Mesendoderm (in vitro differentiated cells): ENCODE data around the gene GADD45B.
A peak's percentile ranks its signal among the peaks of the same experiment; 100 is the strongest.

Experiments used
- DNase-seq: peaks from one replicate; pipeline ENCODE4 v3.0.0; 2013
- H2AK5ac ChIP-seq: 2 replicates; pipeline ENCODE4 v1.6.1; 2013; ENCODE audit warnings: low read length, inconsistent platforms
- H2BK120ac ChIP-seq: 2 replicates; pipeline ENCODE4 v1.6.1; 2013; ENCODE audit warnings: low read depth, mild to moderate bottlenecking, low read length, moderate library complexity, mixed read lengths
- H2BK15ac ChIP-seq: replicated peaks from 2 replicates; pipeline ENCODE4 v1.6.1; 2013; ENCODE audit warnings: low read depth, mild to moderate bottlenecking, moderate library complexity
- H2BK5ac ChIP-seq: 2 replicates; pipeline ENCODE4 v1.6.1; 2013; ENCODE audit warnings: low read length, inconsistent platforms
- H3K18ac ChIP-seq: 2 replicates; pipeline ENCODE4 v1.6.1; 2013; ENCODE audit warnings: mild to moderate bottlenecking, low read length, mixed read lengths
- H3K23ac ChIP-seq: one replicate; pipeline ENCODE4 v1.6.1; 2013; ENCODE audit warnings: low read length
- H3K27ac ChIP-seq: 2 replicates; pipeline ENCODE4 v1.5.1; 2013; ENCODE audit warnings: low read depth, mild to moderate bottlenecking, inconsistent platforms, low read length, moderate library complexity
- H3K27me3 ChIP-seq: 2 replicates; pipeline ENCODE4 v1.6.1; 2013; ENCODE audit warnings: low read length, control low read depth, mild to moderate bottlenecking, inconsistent platforms; ENCODE audit not compliant: insufficient read depth, poor library complexity
- H3K36me3 ChIP-seq: 2 replicates; pipeline ENCODE4 v1.6.1; 2013; ENCODE audit warnings: low read length, inconsistent platforms; ENCODE audit not compliant: control insufficient read depth, insufficient read depth
- H3K4ac ChIP-seq: one replicate; pipeline ENCODE4 v1.6.1; 2013; ENCODE audit warnings: low read depth, mild to moderate bottlenecking, low read length, moderate library complexity
- H3K4me1 ChIP-seq: 2 replicates; pipeline ENCODE4 v1.6.1; 2013; ENCODE audit warnings: low read depth, low read length, inconsistent platforms; ENCODE audit not compliant: control insufficient read depth
- H3K4me2 ChIP-seq: 2 replicates; pipeline ENCODE4 v1.6.1; 2013; ENCODE audit warnings: low read length
- H3K4me3 ChIP-seq: 2 replicates; pipeline ENCODE4 v1.5.1; 2013; ENCODE audit warnings: mild to moderate bottlenecking, low read length
- H3K56ac ChIP-seq: one replicate; pipeline ENCODE4 v1.6.1; 2013; ENCODE audit warnings: low read length
- H3K79me1 ChIP-seq: 2 replicates; pipeline ENCODE4 v1.6.1; 2013; ENCODE audit warnings: low read length, inconsistent platforms
- H3K79me2 ChIP-seq: 2 replicates; pipeline ENCODE4 v1.6.1; 2013; ENCODE audit warnings: mild to moderate bottlenecking, low read length; ENCODE audit not compliant: control insufficient read depth, insufficient read depth
- H3K9ac ChIP-seq: 2 replicates; pipeline ENCODE4 v1.6.1; 2013; ENCODE audit warnings: low read length, inconsistent platforms
- H4K5ac ChIP-seq: one replicate; pipeline ENCODE4 v1.6.1; 2013; ENCODE audit warnings: low read length
- H4K8ac ChIP-seq: one replicate; pipeline ENCODE4 v1.6.1; 2013; ENCODE audit warnings: low read depth, mild to moderate bottlenecking, control low read depth, low read length, moderate library complexity
- WGBS: extraction: QIAGEN DNeasy Blood & Tissue Kit; methylation state at CpG from one replicate; pipeline ENCODE4 v1.1.7; 2013; ENCODE audit warnings: low lambda C conversion rate, missing lambda C conversion rate; ENCODE audit not compliant: insufficient coverage; ENCODE audit errors: extremely low coverage; 5-methylcytosine and 5-hydroxymethylcytosine counted together

GADD45B gene

GRCh38 chr19:2484178-2484937 lies 8.4 kb downstream of the GADD45B start:
- H2BK5ac ChIP-seq = no peak overlapping the region
- no peak overlapping the region for H3K9ac ChIP-seq
- H3K79me2 ChIP-seq = no peaks in the 10 kb centered on the region
- H3K23ac ChIP-seq = no peak overlapping the region
- no peak overlapping the region for H4K5ac ChIP-seq
- no peak overlapping the region for H4K8ac ChIP-seq
- peaks cover 2% of the 10 kb centered on the region for H3K4me1 ChIP-seq
- H3K27ac ChIP-seq = no peak overlapping the region
- H2BK120ac ChIP-seq = no peak overlapping the region
- H3K36me3 ChIP-seq = no peaks in the 10 kb centered on the region
- no peaks in the 10 kb centered on the region for H3K79me1 ChIP-seq
- H3K4ac ChIP-seq = no peak overlapping the region
- no peak overlapping the region for H3K4me3 ChIP-seq
- no peak for DNase-seq
- no peaks in the 10 kb centered on the region for H3K27me3 ChIP-seq
- H3K4me2 ChIP-seq = no peak overlapping the region
- H2BK15ac ChIP-seq = no peak overlapping the region
- H3K56ac ChIP-seq = no peak overlapping the region
- H2AK5ac ChIP-seq = no peak overlapping the region
- no CpG with 5 or more reads among the region's 13 CpGs for WGBS
- H3K18ac ChIP-seq = no peak overlapping the region

- no peak overlapping the region for H2BK5ac ChIP-seq
- WGBS = no CpG with 5 or more reads among the region's 8 CpGs
- no peak overlapping the region for H4K8ac ChIP-seq
- no peak overlapping the region for H3K4me3 ChIP-seq
- H3K4me1 ChIP-seq = peaks cover 2% of the 10 kb centered on the region
- H4K5ac ChIP-seq = no peak overlapping the region
- H3K79me2 ChIP-seq = no peaks in the 10 kb centered on the region
- no peak overlapping the region for H3K23ac ChIP-seq
- H3K18ac ChIP-seq = no peak overlapping the region
- no peak overlapping the region for H3K27ac ChIP-seq
- DNase-seq = no peak
- no peak overlapping the region for H2BK120ac ChIP-seq
- H3K4ac ChIP-seq = no peak overlapping the region
- no peaks in the 10 kb centered on the region for H3K79me1 ChIP-seq
- H2AK5ac ChIP-seq = no peak overlapping the region
- no peak overlapping the region for H3K9ac ChIP-seq
- H3K27me3 ChIP-seq = no peaks in the 10 kb centered on the region
- H2BK15ac ChIP-seq = no peak overlapping the region
- H3K36me3 ChIP-seq = no peaks in the 10 kb centered on the region
- no peak overlapping the region for H3K4me2 ChIP-seq
- no peak overlapping the region for H3K56ac ChIP-seq
Measured at GRCh38 chr19:2485428-2485827, 9.5 kb downstream of the GADD45B start.

GRCh38 chr19:2487090-2487489 lies 11.2 kb downstream of the GADD45B start:
- no peak overlapping the region for H3K9ac ChIP-seq
- no peaks in the 10 kb centered on the region for H3K79me1 ChIP-seq
- no peak overlapping the region for H3K56ac ChIP-seq
- H3K36me3 ChIP-seq = no peaks in the 10 kb centered on the region
- H3K23ac ChIP-seq = no peak overlapping the region
- no peak for DNase-seq
- H4K8ac ChIP-seq = no peak overlapping the region
- H3K4ac ChIP-seq = no peak overlapping the region
- peaks cover 2% of the 10 kb centered on the region for H3K4me1 ChIP-seq
- no peak overlapping the region for H2BK5ac ChIP-seq
- H3K27me3 ChIP-seq = no peaks in the 10 kb centered on the region
- H3K27ac ChIP-seq = no peak overlapping the region
- no peak overlapping the region for H2BK120ac ChIP-seq
- H2BK15ac ChIP-seq = no peak overlapping the region
- no peak overlapping the region for H3K4me3 ChIP-seq
- WGBS = no CpG with 5 or more reads among the region's 12 CpGs
- H2AK5ac ChIP-seq = no peak overlapping the region
- H3K18ac ChIP-seq = no peak overlapping the region
- H4K5ac ChIP-seq = no peak overlapping the region
- no peaks in the 10 kb centered on the region for H3K79me2 ChIP-seq
- H3K4me2 ChIP-seq = no peak overlapping the region

GRCh38 chr19:2487842-2488241 lies 11.9 kb downstream of the GADD45B start:
- no peaks in the 10 kb centered on the region for H3K27me3 ChIP-seq
- no peaks in the 10 kb centered on the region for H3K36me3 ChIP-seq
- H4K5ac ChIP-seq = no peak overlapping the region
- H3K4me2 ChIP-seq = no peak overlapping the region
- H3K9ac ChIP-seq = no peak overlapping the region
- H3K4me1 ChIP-seq = peaks cover 2% of the 10 kb centered on the region
- H3K56ac ChIP-seq = no peak overlapping the region
- no peak for DNase-seq
- H3K27ac ChIP-seq = no peak overlapping the region
- WGBS = no CpG with 5 or more reads among the region's 15 CpGs
- H3K23ac ChIP-seq = no peak overlapping the region
- H2BK5ac ChIP-seq = no peak overlapping the region
- H2BK15ac ChIP-seq = no peak overlapping the region
- no peak overlapping the region for H4K8ac ChIP-seq
- H2BK120ac ChIP-seq = no peak overlapping the region
- no peaks in the 10 kb centered on the region for H3K79me1 ChIP-seq
- H3K4me3 ChIP-seq = no peak overlapping the region
- no peak overlapping the region for H2AK5ac ChIP-seq
- no peak overlapping the region for H3K4ac ChIP-seq
- no peak overlapping the region for H3K18ac ChIP-seq
- H3K79me2 ChIP-seq = no peaks in the 10 kb centered on the region

- Histone ChIP-seq H3K56ac (peak overlapping the region; percentile 75), H3K4me2 (peak overlapping the region; percentile 44), H2BK120ac (no peak overlapping the region), H3K9ac (peak overlapping the region; percentile 53), H3K4me3 (no peak overlapping the region), H2BK15ac (no peak overlapping the region), H2BK5ac (no peak overlapping the region), H3K18ac (peak overlapping the region; percentile 70), H3K79me1 (no peaks in the 10 kb centered on the region), H3K36me3 (no peaks in the 10 kb centered on the region), H4K8ac (no peak overlapping the region), H4K5ac (no peak overlapping the region), H3K27me3 (no peaks in the 10 kb centered on the region), H3K23ac (no peak overlapping the region), H3K27ac (no peak overlapping the region), H3K4me1 (peaks cover 2% of the 10 kb centered on the region), H3K79me2 (no peaks in the 10 kb centered on the region), H3K4ac (peak overlapping the region; percentile 84), H2AK5ac (no peak overlapping the region)
- no peak for DNase-seq
- WGBS = no CpG with 5 or more reads among the region's 32 CpGs
Measured at GRCh38 chr19:2488405-2488941, 12.5 kb downstream of the GADD45B start.
